K562 (cell line): ENCODE data around the gene TUT1. TPM values are rescaled to one million over a fixed set of nuclear protein-coding genes. Genes with fewer than 3 reads are reported as not detected.

Experiments used
- E2F6 ChIP-seq, 2 experiments: IDR thresholded peaks; 2 replicates each; pipeline ENCODE4 v1.6.1; 2011; ENCODE audit warnings: borderline replicate concordance in 1 of 2, control low read depth in 1 of 2, low read depth in 1 of 2, low read length in 1 of 2, mild to moderate bottlenecking in 1 of 2, mixed read lengths in 1 of 2, moderate library complexity in 1 of 2; ENCODE audit not compliant: insufficient read depth in 1 of 2, insufficient read length in 1 of 2, poor library complexity in 1 of 2, severe bottlenecking in 1 of 2; ENCODE audit errors: extremely low read depth in 1 of 2
- EP400 ChIP-seq: fragments of 450-650 bp; IDR thresholded peaks from 2 replicates; pipeline ENCODE4 v1.6.1; 2017; ENCODE audit warnings: antibody characterized with exemption, mild to moderate bottlenecking, moderate library complexity
- JUND ChIP-seq, 2 experiments: IDR thresholded peaks; 2 replicates in 1 of 2; 3 replicates in 1 of 2; pipeline ENCODE4 v1.6.1; 2011; ENCODE audit warnings: borderline replicate concordance in 2 of 2, low read depth in 2 of 2, low read length in 2 of 2, improper control_type of control experiment in 1 of 2, missing biosample characterization in 1 of 2, missing genetic modification characterization in 1 of 2, missing genetic modification reagents in 1 of 2
- MYNN ChIP-seq, 2 experiments: sonication (generic); formaldehyde crosslinking in 1 of 2; IDR thresholded peaks; 2 replicates each; pipeline versions ENCODE4 v1.5.0 to v1.6.1; 2016 to 2020; ENCODE audit warnings: antibody characterized with exemption in 1 of 2, missing genetic modification reagents in 1 of 2
- POLR2G ChIP-seq: fragments of 200-400 bp; formaldehyde crosslinking; IDR thresholded peaks from 2 replicates; pipeline ENCODE4 v1.6.1; 2017; ENCODE audit warnings: low read depth, mild to moderate bottlenecking, antibody characterized with exemption, low read length, moderate library complexity
- RB1 ChIP-seq: fragments of 450-650 bp; IDR thresholded peaks from 2 replicates; pipeline ENCODE4 v1.6.1; 2017; ENCODE audit warnings: low read depth, mild to moderate bottlenecking
- REST ChIP-seq, 2 experiments: fragments of 450-650 bp; formaldehyde crosslinking in 1 of 2; IDR thresholded peaks; 2 replicates each; pipeline versions ENCODE4 v1.4.0 to v1.6.1; 2014 to 2020; ENCODE audit warnings: mild to moderate bottlenecking in 2 of 2, borderline replicate concordance in 1 of 2, low read depth in 1 of 2
- SIN3B ChIP-seq: fragments of 450-650 bp; IDR thresholded peaks from 2 replicates; pipeline ENCODE4 v1.6.1; 2017; ENCODE audit warnings: low read depth, mild to moderate bottlenecking, moderate library complexity
- SLC30A9 ChIP-seq: fragments of 250-450 bp; sonication (Bioruptor Pico); IDR thresholded peaks from 2 replicates; pipeline ENCODE4 v1.8.0; 2022; ENCODE audit warnings: mild to moderate bottlenecking, moderate library complexity
- USF1 ChIP-seq: sonication (generic); formaldehyde crosslinking; IDR thresholded peaks from 2 replicates; pipeline ENCODE4 v1.9.0; 2022; ENCODE audit warnings: mild to moderate bottlenecking, missing genetic modification reagents
- YY1 ChIP-seq, 3 experiments: IDR thresholded peaks; 2 replicates each; pipeline ENCODE4 v1.6.1; 2011; ENCODE audit warnings: low read length in 2 of 3, mild to moderate bottlenecking in 2 of 3, moderate library complexity in 2 of 3, borderline replicate concordance in 1 of 3, control low read depth in 1 of 3, low read depth in 1 of 3; ENCODE audit not compliant: insufficient read depth in 3 of 3, insufficient replicate concordance in 2 of 3, control insufficient read depth in 1 of 3, insufficient read length in 1 of 3; ENCODE audit errors: extremely low read depth in 1 of 3
- ZNF507 ChIP-seq: conservative IDR thresholded peaks from 2 replicates; pipeline ENCODE4 v1.6.1; 2017; ENCODE audit warnings: missing genetic modification characterization, missing compliant biosample characterization
- ZNF511 ChIP-seq: sonication (generic); formaldehyde crosslinking; IDR thresholded peaks from 2 replicates; pipeline ENCODE4 v1.8.0; 2022; ENCODE audit warnings: mild to moderate bottlenecking, missing genetic modification reagents
- polyA plus RNA-seq, 8 experiments: library from polyadenylated mRNA; depleted of rRNA in 4 of 8; stranded (reverse) in 5 of 8; unstranded in 3 of 8; fragments of >200 nt; fragmentation: Nextera tagmentation in 2 of 8; fragmentation: Illumina TruSeq in 1 of 8; extraction: Ambion mirVana in 2 of 8; extraction: Trizol in 1 of 8; gene quantifications; 2 replicates each; pipeline versions ENCODE4 v1.2.1 to v1.2.3, GENCODE V29; 2011 to 2014; ENCODE audit warnings: inconsistent platforms in 1 of 8, missing spikeins in 1 of 8
- total RNA-seq, 7 experiments: library from RNA; depleted of rRNA in 6 of 7; stranded (reverse); fragments of >200 nt in 6 of 7; fragmentation: Illumina TruSeq in 2 of 7; extraction: Trizol in 2 of 7; gene quantifications; 2 replicates each; pipeline versions ENCODE4 v1.2.1 to v1.2.3, GENCODE V29; 2011 to 2021; ENCODE audit warnings: low replicate concordance in 1 of 7

Gene TUT1
- total and polyA plus RNA-seq, 9 of the 15 experiments (the other 6 are each of a cell fraction or from before 2014, with no cell fraction given) = 0.66 to 44.3 (median 15.7) TPM

GRCh38 chr11:62593434-62594044, 2.2 kb upstream of the TUT1 start (continued):
- TF ChIP-seq REST (IDR thresholded peaks at IDR 0.05; ENCODE audit: borderline replicate concordance) (peak; percentile 62; the same call in 1 of the 2 replicates), REST (CRISPR knock-in tag; IDR thresholded peaks at IDR 0.05; ENCODE audit: low read depth) (no peak), ZNF511 (peak; percentile 69; the same call in 1 of the 2 replicates), POLR2G (peak; percentile 30; the same call in 1 of the 2 replicates), RB1 (peak; percentile 37; the same call in 1 of the 2 replicates), YY1 (IDR thresholded peaks at IDR 0.05; ENCODE audit: borderline replicate concordance in 1 of 3, control insufficient read depth in 1 of 3, extremely low read depth in 1 of 3, insufficient read depth in 3 of 3, insufficient read length in 1 of 3, insufficient replicate concordance in 2 of 3, low read depth in 1 of 3, low read length in 2 of 3) (peak in 2 of 3 experiments; percentile 66 to 85), ZNF507 (tag) (no peak), MYNN (IDR thresholded peaks at IDR 0.05) (peak; percentile 69), MYNN (CRISPR knock-in tag; IDR thresholded peaks at IDR 0.05) (no peak), SLC30A9 (no peak), JUND (IDR thresholded peaks at IDR 0.05; ENCODE audit: borderline replicate concordance, low read depth, low read length) (peak; percentile 53), JUND (tag; IDR thresholded peaks at IDR 0.05; ENCODE audit: borderline replicate concordance, low read depth, low read length) (no peak), USF1 (CRISPR knock-in tag) (peak; percentile 27; the same call in 1 of the 2 replicates), EP400 (peak; percentile 24; the same call in 1 of the 2 replicates), SIN3B (0 out of 2 replicates have a peak, but pooled peaks have one; percentile 11), E2F6 (IDR thresholded peaks at IDR 0.05; ENCODE audit: borderline replicate concordance in 1 of 2, extremely low read depth in 1 of 2, insufficient read depth in 1 of 2, insufficient read length in 1 of 2, low read depth in 1 of 2, low read length in 1 of 2, poor library complexity in 1 of 2, severe bottlenecking in 1 of 2) (peak in 1 of 2 experiments; percentile 16)
